Lower lobe of right lung (tissue), 2 donors: ENCODE results near the gene DIO2. TPM values are rescaled to one million over a fixed set of nuclear protein-coding genes. Genes with fewer than 3 reads are reported as not detected.

Experiments used
- ATAC-seq, 2 donors: fragments of 200-7000 bp; cut with Tn5 transposase; one replicate each; pipeline ENCODE4 v1.9.1; 2020 to 2022; ENCODE audit warnings: mild to moderate bottlenecking in 2 of 2, moderate library complexity in 2 of 2
- DNase-seq: peaks from one replicate; pipeline ENCODE4 v3.0.0-alpha.2; 2020
- H3K27ac ChIP-seq: fragments of 200-600 bp; one replicate; pipeline ENCODE4 v1.8.0; 2022
- H3K27me3 ChIP-seq: fragments of 200-600 bp; one replicate; pipeline ENCODE4 v1.8.0; 2022; ENCODE audit warnings: low read depth
- H3K36me3 ChIP-seq: fragments of 200-600 bp; one replicate; pipeline ENCODE4 v1.8.0; 2022; ENCODE audit warnings: mild to moderate bottlenecking
- H3K4me1 ChIP-seq: fragments of 200-600 bp; one replicate; pipeline ENCODE4 v1.8.0; 2022
- H3K4me3 ChIP-seq: fragments of 200-600 bp; one replicate; pipeline ENCODE4 v1.8.0; 2022; ENCODE audit warnings: mild to moderate bottlenecking
- H3K9me3 ChIP-seq: fragments of 200-600 bp; one replicate; pipeline ENCODE4 v1.8.0; 2022
- CTCF ChIP-seq: fragments of 200-600 bp; IDR thresholded peaks from one replicate; pipeline ENCODE4 v1.8.0; 2022; ENCODE audit warnings: antibody characterized with exemption, mild to moderate bottlenecking
- intact Hi-C: fragments of 100-400 bp; cut with DNase I; formaldehyde crosslinking; loops from one replicate; pipeline ENCODE4 v1.11.0; 2022
- total RNA-seq: library from RNA; stranded (reverse); fragmentation: NEBNext Ultra II Directional; extraction: Animal tissue kit (Norgen Biotek cat#: 25700); gene quantifications from one replicate; pipeline ENCODE4 v1.2.1, GENCODE V29; 2021
- donor health status: DM: no; HTN: yes; CAD: no; lungs with severe emphysema.

Gene DIO2
- total RNA-seq, 1 donor from 2014 or later, result 0.62 TPM

GRCh38 chr14:80213602-80214001, 2.3 kb upstream of the DIO2 start:
- Histone ChIP-seq H3K4me3 (no peak overlapping the region), H3K27me3 (no peaks in the 10 kb centered on the region), H3K4me1 (no peaks in the 10 kb centered on the region), H3K36me3 (no peaks in the 10 kb centered on the region), H3K27ac (no peak overlapping the region), H3K9me3 (no peaks in the 10 kb centered on the region)
- TF ChIP-seq CTCF, result peak; percentile 18
- ATAC-seq (peak in 1 of 2 donors; percentile 49), DNase-seq (no peak)
- intact Hi-C loops, result no loop called here

- intact Hi-C loops, result no loop called here
- ATAC-seq (peak; percentile 31 to 56), DNase-seq (no peak)
- no peak for TF ChIP-seq CTCF
- Histone ChIP-seq H3K4me1 (no peaks in the 10 kb centered on the region), H3K9me3 (no peaks in the 10 kb centered on the region), H3K36me3 (no peaks in the 10 kb centered on the region), H3K27ac (no peak overlapping the region), H3K4me3 (peak overlapping the region; percentile 19), H3K27me3 (no peaks in the 10 kb centered on the region)
Measured at GRCh38 chr14:80212023-80212397, 706 bp upstream of the DIO2 start.

GRCh38 chr14:80208461-80208860, 2.8 kb downstream of the DIO2 start:
- no peaks in the 10 kb centered on the region for H3K27me3 ChIP-seq
- H3K4me1 ChIP-seq, result no peaks in the 10 kb centered on the region
- DNase-seq (no peak), ATAC-seq (no peak)
- no peak for TF ChIP-seq CTCF
- no peaks in the 10 kb centered on the region for H3K36me3 ChIP-seq
- H3K9me3 ChIP-seq, result no peaks in the 10 kb centered on the region
- H3K4me3 ChIP-seq, result no peak overlapping the region
- H3K27ac ChIP-seq, result no peak overlapping the region
- intact Hi-C loops, result no loop called here

GRCh38 chr14:80206351-80207080, 4.8 kb downstream of the DIO2 start:
- no peaks in the 10 kb centered on the region for H3K27me3 ChIP-seq
- H3K4me3 ChIP-seq, result no peak overlapping the region
- no peak for ATAC-seq
- H3K4me1 ChIP-seq, result no peaks in the 10 kb centered on the region
- H3K27ac ChIP-seq, result no peak overlapping the region
- DNase-seq, result no peak
- no peaks in the 10 kb centered on the region for H3K36me3 ChIP-seq
- no peak for TF ChIP-seq CTCF
- H3K9me3 ChIP-seq, result no peaks in the 10 kb centered on the region
- intact Hi-C loops, result no loop called here

- intact Hi-C loops, result no loop called here
- Histone ChIP-seq H3K27ac (no peak overlapping the region), H3K4me3 (no peak overlapping the region), H3K27me3 (no peaks in the 10 kb centered on the region), H3K4me1 (no peaks in the 10 kb centered on the region), H3K9me3 (no peaks in the 10 kb centered on the region), H3K36me3 (no peaks in the 10 kb centered on the region)
- ATAC-seq, result no peak
- TF ChIP-seq CTCF, result peak; percentile 10
- DNase-seq, result no peak
Measured at GRCh38 chr14:80202888-80203562, 8.3 kb downstream of the DIO2 start.
